HL-60 (cell line): Measurements from ENCODE around the gene AMIGO2.
A peak's percentile ranks its signal among the peaks of the same experiment; 100 is the strongest.

Experiments used
- DNase-seq, 2 experiments: peaks; one replicate each; pipeline ENCODE4 v3.0.0-alpha.2; 2010 to 2020; ENCODE audit warnings: low read depth in 1 of 2, low spot score in 1 of 2
- H3K27ac ChIP-seq: fragments of 250-450 bp; sonication (Bioruptor Pico); replicated peaks from 2 replicates; pipeline ENCODE4 v1.5.1; 2020; ENCODE audit warnings: mild to moderate bottlenecking, moderate library complexity
- H3K27me3 ChIP-seq: fragments of 250-450 bp; sonication (Bioruptor Pico); 2 replicates; pipeline ENCODE4 v1.5.1; 2021; ENCODE audit warnings: mild to moderate bottlenecking, moderate library complexity; ENCODE audit not compliant: insufficient read depth, poor library complexity, severe bottlenecking
- H3K4me3 ChIP-seq: replicated peaks from 2 replicates; pipeline ENCODE4 v1.5.1; 2011; ENCODE audit warnings: mild to moderate bottlenecking, control low read depth, low read length; ENCODE audit not compliant: insufficient read depth
- GABPA ChIP-seq: IDR thresholded peaks from 2 replicates; pipeline ENCODE4 v1.6.1; 2012; ENCODE audit warnings: low read depth
- POLR2AphosphoS5 ChIP-seq: IDR thresholded peaks from 2 replicates; pipeline ENCODE4 v1.6.1; 2012; ENCODE audit warnings: low read depth
- SPI1 ChIP-seq: IDR thresholded peaks from 2 replicates; pipeline ENCODE4 v1.6.1; 2012; ENCODE audit warnings: low read depth, mild to moderate bottlenecking, borderline replicate concordance
- TF ChIP-seq, protein P1 (sequence below): IDR thresholded peaks from one replicate; pipeline ENCODE4 v1.5.1; 2011; ENCODE audit warnings: low read length, control low read depth, inconsistent platforms; ENCODE audit not compliant: insufficient read depth
- TF ChIP-seq, protein P2 (sequence below): IDR thresholded peaks from 2 replicates; pipeline ENCODE4 v1.6.1; 2012; ENCODE audit warnings: low read depth; ENCODE audit not compliant: insufficient replicate concordance

The AMIGO2 gene

DNA sequence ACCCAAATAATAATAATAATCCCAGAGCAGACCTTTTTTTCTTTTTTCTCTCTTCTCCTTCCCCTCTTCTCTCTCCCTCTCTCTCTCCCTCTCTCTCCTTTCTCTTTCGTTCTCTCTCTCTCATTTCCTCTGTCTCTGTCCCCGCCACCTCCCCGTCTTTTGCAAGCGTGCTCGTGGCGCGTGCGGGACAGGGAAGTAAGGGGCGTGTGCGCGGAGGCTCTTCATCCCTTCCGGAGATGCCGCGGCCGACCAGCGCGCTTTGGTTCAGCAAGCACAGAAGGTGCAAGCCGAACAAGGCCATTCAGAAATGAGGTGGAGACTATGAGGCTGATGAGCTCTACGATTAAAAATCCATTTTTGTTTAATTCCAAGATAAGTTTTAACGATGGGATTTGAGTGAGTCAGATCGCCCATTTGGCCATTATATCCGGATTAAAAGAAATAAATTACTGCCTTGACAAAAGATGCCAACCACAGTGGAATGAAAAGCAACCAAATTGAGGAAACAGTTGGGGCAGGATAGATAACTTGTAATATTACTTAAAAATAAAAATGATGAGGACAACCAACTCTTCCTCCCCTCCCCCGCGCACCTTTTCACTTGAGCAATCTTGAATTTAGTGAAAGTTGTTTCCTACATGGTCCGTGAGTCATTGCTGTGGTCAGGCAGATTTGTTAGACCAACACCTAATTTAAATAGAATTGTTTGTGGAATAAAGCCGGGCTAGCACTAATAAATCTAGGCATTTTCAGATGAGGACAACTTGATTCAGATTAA, 1.2 kb upstream of the AMIGO2 start:
- peak overlapping the region; percentile 64 for H3K4me3 ChIP-seq
- DNase-seq = peak in 1 of 2 experiments; percentile 47
- no peak overlapping the region for H3K27ac ChIP-seq
- TF ChIP-seq, protein P1, sequence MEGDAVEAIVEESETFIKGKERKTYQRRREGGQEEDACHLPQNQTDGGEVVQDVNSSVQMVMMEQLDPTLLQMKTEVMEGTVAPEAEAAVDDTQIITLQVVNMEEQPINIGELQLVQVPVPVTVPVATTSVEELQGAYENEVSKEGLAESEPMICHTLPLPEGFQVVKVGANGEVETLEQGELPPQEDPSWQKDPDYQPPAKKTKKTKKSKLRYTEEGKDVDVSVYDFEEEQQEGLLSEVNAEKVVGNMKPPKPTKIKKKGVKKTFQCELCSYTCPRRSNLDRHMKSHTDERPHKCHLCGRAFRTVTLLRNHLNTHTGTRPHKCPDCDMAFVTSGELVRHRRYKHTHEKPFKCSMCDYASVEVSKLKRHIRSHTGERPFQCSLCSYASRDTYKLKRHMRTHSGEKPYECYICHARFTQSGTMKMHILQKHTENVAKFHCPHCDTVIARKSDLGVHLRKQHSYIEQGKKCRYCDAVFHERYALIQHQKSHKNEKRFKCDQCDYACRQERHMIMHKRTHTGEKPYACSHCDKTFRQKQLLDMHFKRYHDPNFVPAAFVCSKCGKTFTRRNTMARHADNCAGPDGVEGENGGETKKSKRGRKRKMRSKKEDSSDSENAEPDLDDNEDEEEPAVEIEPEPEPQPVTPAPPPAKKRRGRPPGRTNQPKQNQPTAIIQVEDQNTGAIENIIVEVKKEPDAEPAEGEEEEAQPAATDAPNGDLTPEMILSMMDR = no peak
- no peak for TF ChIP-seq SPI1
- TF ChIP-seq, protein P2, sequence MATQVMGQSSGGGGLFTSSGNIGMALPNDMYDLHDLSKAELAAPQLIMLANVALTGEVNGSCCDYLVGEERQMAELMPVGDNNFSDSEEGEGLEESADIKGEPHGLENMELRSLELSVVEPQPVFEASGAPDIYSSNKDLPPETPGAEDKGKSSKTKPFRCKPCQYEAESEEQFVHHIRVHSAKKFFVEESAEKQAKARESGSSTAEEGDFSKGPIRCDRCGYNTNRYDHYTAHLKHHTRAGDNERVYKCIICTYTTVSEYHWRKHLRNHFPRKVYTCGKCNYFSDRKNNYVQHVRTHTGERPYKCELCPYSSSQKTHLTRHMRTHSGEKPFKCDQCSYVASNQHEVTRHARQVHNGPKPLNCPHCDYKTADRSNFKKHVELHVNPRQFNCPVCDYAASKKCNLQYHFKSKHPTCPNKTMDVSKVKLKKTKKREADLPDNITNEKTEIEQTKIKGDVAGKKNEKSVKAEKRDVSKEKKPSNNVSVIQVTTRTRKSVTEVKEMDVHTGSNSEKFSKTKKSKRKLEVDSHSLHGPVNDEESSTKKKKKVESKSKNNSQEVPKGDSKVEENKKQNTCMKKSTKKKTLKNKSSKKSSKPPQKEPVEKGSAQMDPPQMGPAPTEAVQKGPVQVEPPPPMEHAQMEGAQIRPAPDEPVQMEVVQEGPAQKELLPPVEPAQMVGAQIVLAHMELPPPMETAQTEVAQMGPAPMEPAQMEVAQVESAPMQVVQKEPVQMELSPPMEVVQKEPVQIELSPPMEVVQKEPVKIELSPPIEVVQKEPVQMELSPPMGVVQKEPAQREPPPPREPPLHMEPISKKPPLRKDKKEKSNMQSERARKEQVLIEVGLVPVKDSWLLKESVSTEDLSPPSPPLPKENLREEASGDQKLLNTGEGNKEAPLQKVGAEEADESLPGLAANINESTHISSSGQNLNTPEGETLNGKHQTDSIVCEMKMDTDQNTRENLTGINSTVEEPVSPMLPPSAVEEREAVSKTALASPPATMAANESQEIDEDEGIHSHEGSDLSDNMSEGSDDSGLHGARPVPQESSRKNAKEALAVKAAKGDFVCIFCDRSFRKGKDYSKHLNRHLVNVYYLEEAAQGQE = no peak
- no peak for TF ChIP-seq GABPA
- TF ChIP-seq POLR2AphosphoS5 = no peak
- peaks cover 4% of the 10 kb centered on the region for H3K27me3 ChIP-seq

DNA sequence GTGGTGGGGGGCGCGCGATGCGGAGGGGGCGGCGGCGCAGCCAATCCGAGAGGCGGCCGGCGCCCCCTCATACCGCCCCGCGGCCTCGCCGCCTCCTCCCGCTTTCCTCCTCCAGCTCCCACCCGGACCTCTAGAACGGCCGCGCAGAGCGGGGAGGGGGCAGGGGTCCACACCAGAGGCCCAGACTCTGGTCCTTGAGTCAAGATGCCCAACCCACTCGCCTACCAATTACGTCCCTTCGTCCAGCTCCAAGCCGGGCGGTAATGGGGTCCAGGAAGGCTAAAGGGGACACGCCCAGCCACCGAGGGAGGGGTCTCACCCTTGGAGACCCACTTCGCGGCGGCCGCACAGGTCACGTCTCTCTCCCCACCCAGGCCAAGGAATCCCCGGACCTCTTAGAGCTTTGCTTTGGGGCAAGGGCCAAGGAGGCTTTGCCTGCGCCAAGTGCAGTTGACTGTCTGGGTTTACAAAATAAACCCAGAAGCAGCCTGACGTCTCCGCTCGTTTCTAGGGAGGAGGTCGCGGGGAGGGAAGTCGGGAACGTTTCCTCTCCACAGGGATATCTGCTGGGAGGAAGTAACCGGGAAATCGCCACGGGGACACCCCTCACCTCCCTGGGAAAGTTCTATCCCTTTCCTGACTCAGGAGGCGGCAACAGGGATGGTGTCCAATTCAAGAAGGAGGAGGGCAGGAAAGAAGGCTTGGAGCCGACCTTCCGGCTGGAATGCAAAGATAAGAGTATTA, 394 bp upstream of the AMIGO2 start:
- Histone ChIP-seq H3K27ac (no peak overlapping the region), H3K27me3 (peaks cover 4% of the 10 kb centered on the region), H3K4me3 (peak overlapping the region; percentile 64)
- DNase-seq = peak in 1 of 2 experiments; percentile 26
- TF ChIP-seq, protein P2 = no peak
- TF ChIP-seq GABPA (no peak), POLR2AphosphoS5 (no peak), SPI1 (no peak)
- TF ChIP-seq, protein P1 = no peak

DNA sequence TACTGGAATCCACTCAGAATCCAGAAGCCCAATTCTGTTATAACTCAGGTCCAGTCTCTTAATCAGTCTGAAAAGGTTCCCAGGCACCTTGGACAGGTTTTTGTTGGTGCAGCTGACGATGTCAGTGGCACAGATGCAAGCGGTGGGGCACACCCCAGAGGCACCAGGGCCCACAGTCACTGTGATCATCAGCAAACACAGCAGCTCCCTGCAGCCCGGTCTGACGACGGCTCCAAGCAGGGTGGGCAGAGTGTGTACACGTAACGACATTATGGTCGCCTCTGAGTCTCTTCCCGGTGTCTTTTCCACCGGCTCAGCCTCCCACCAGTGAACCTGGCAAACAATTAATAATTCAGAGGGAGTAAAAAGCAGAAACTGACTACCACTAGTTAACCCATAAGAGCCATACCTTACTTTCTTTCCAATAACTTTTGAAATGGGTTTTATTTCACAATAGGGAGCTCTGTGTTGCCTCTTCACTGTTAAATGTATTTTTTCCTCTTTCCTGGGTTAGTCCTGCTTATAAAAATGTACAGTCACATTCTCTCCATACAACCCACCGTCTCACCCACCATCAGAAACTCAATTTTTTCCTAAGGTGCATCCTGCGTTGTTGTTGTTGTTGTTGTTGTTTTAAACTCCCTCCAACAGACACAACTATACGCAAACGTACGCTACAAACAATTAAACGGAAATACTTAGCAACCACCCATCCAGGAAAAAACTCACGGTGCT, 859 bp downstream of the AMIGO2 start:
- TF ChIP-seq, protein P1 = no peak
- TF ChIP-seq GABPA = no peak
- TF ChIP-seq SPI1 = no peak
- TF ChIP-seq POLR2AphosphoS5 = no peak
- TF ChIP-seq, protein P2 = no peak
- no peak overlapping the region for H3K27ac ChIP-seq
- H3K27me3 ChIP-seq = peaks cover 4% of the 10 kb centered on the region
- DNase-seq = no peak
- H3K4me3 ChIP-seq = peak overlapping the region; percentile 64
